ENCODE data around the gene RBM20. TPM values are rescaled to one million over a fixed set of nuclear protein-coding genes. Genes with fewer than 3 reads are reported as not detected.

Gene RBM20
- total RNA-seq, 1 experiment from 2014 or later, result 0.17 TPM

- H3K27ac Mint-ChIP-seq, result no peak overlapping the region
- H4K8ac ChIP-seq (replicated peaks; ENCODE audit: insufficient read length, low read depth, low read length), result no peak overlapping the region
- TF ChIP-seq CTCF (conservative IDR thresholded peaks at IDR 0.05), result no peak
- no peak overlapping the region for H4K5ac ChIP-seq (ENCODE audit: insufficient read length, low read depth, low read length)
- no peak overlapping the region for H2AFZ ChIP-seq (ENCODE audit: low read length)
- no peak overlapping the region for H2BK12ac ChIP-seq (ENCODE audit: insufficient read length, low read depth, low read length)
- no peak overlapping the region for H3K4me3 Mint-ChIP-seq
- no peak overlapping the region for H3K9ac ChIP-seq (ENCODE audit: extremely low read depth, insufficient read length, low read length)
- H3K23ac ChIP-seq (ENCODE audit: insufficient read length, low read depth, low read length), result no peak overlapping the region
- H4K91ac ChIP-seq (ENCODE audit: insufficient read length, low read depth, low read length), result no peak overlapping the region
- no peaks in the 10 kb centered on the region for H3K4me1 ChIP-seq (ENCODE audit: insufficient read depth, low read length)
- no peak overlapping the region for H3K4me2 ChIP-seq (ENCODE audit: insufficient read depth, insufficient read length, low read length)
- H3K9me3 Mint-ChIP-seq, result no peaks in the 10 kb centered on the region
- H2AK5ac ChIP-seq (ENCODE audit: insufficient read length, low read length), result no peak overlapping the region
- no peaks in the 10 kb centered on the region for H3K27me3 ChIP-seq (ENCODE audit: insufficient read depth, low read length)
- no peaks in the 10 kb centered on the region for H3K23me2 ChIP-seq (ENCODE audit: insufficient read length, low read depth, low read length, poor library complexity, severe bottlenecking)
- DNase-seq, result no peak
- WGBS (ENCODE audit: extremely low coverage, insufficient read length, low lambda C conversion rate), result no CpG with 5 or more reads among the region's 2 CpGs
- no peaks in the 10 kb centered on the region; the same call in 1 of the 2 replicates for H3K27me3 Mint-ChIP-seq (ENCODE audit: low read depth)
- H3K27ac ChIP-seq (ENCODE audit: insufficient read length, low read depth, low read length), result no peak overlapping the region
- no peaks in the 10 kb centered on the region for H3K79me2 ChIP-seq (ENCODE audit: insufficient read depth, low read length)
- no peak overlapping the region for H3K56ac ChIP-seq (ENCODE audit: insufficient read length, low read depth, low read length)
- H3T11ph ChIP-seq (ENCODE audit: low read length), result no peak overlapping the region
- H2BK15ac ChIP-seq (ENCODE audit: low read depth, low read length), result no peak overlapping the region
- H2BK120ac ChIP-seq (ENCODE audit: low read depth, low read length, poor library complexity, severe bottlenecking), result no peak overlapping the region
- no peak overlapping the region for H3K18ac ChIP-seq (ENCODE audit: insufficient read length, low read depth, low read length)
- H3K4ac ChIP-seq (ENCODE audit: low read depth, low read length), result no peak overlapping the region
- no peaks in the 10 kb centered on the region for H3K9me3 ChIP-seq (ENCODE audit: control insufficient read depth, low read depth, low read length)
- H3K14ac ChIP-seq (ENCODE audit: insufficient read depth, low read length), result no peak overlapping the region
- H3K79me1 ChIP-seq (ENCODE audit: insufficient read depth, low read depth, low read length, poor library complexity, severe bottlenecking), result no peaks in the 10 kb centered on the region
- H3K36me3 Mint-ChIP-seq (ENCODE audit: insufficient read depth in 1 of 3, low read depth in 3 of 3), result no peaks in the 10 kb centered on the region
- H2BK20ac ChIP-seq (ENCODE audit: low read depth, low read length, poor library complexity, severe bottlenecking), result no peak overlapping the region
- H2BK5ac ChIP-seq (ENCODE audit: insufficient read length, low read length), result no peak overlapping the region
- peaks cover 3 to 5% of the 10 kb centered on the region in 2 experiments; a peak in 2 of 4 replicates for H3K4me1 Mint-ChIP-seq
- no peaks in the 10 kb centered on the region for H4K20me1 ChIP-seq (ENCODE audit: control insufficient read depth, insufficient read depth, insufficient read length)
These were observed 154.2 kb downstream of the RBM20 start for GRCh38 chr10:110798340-110798739.
